ENCODE data around the gene FNDC5.

The FNDC5 gene

GRCh38 chr1:32825181-32825580 is 45.5 kb downstream of the FNDC5 start:
- ATAC-seq = no peak
- H3K9me3 Mint-ChIP-seq = no peaks in the 10 kb centered on the region
- no peak overlapping the region for H3K27ac Mint-ChIP-seq
- peaks cover 20% of the 10 kb centered on the region for H3K4me1 Mint-ChIP-seq
- no peak for DNase-seq
- no peak overlapping the region for H3K4me3 Mint-ChIP-seq
- H3K27me3 Mint-ChIP-seq = no peaks in the 10 kb centered on the region

DNA sequence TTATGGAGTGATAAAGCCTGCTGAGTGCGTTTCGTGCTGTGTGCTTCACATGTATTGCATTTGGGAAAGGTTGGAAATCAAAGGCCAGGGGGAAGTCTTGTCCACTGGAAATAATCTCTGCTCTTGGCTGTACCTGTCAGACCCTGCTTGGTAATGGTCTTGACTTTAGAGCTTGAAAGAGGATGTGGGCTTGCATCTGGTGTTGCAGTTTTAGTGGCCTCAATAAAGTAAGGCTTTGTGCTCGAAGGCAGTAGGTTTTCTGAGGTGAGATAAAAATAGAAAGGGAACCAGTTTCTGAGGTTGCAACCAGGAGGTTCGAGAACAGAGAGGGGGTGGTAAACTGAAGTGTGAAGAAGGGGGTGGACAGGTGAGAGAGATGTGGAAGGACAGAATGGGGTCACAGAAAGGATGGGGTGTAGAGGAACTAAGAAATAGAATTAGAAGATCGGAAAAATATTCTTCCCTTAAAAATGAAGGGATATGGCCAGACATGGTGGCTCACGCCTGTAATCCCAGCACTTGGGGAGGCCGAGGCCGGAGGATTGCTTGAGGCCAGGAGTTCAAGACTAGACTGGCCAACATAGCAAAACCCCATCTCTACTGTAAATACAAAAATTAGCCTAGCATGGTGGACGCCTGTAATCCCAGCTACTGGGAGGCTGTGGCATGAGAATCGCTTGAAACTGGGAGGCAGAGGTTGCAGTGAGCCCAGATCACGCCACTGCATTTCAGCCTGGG is 51.7 kb downstream of the FNDC5 start:
- H3K4me3 Mint-ChIP-seq = peak overlapping the region; percentile 96 to 99
- peak overlapping the region; percentile 15 to 73 for H3K27ac Mint-ChIP-seq
- no peaks in the 10 kb centered on the region for H3K27me3 Mint-ChIP-seq
- peaks cover 0 to 3% of the 10 kb centered on the region in 2 donors for H3K9me3 Mint-ChIP-seq
- DNase-seq = peak; percentile 32 to 34
- ATAC-seq = peak; percentile 31
- H3K4me1 Mint-ChIP-seq = peaks cover 40% of the 10 kb centered on the region

GRCh38 chr1:32817815-32818786 is 52.6 kb downstream of the FNDC5 start:
- peaks cover 0 to 4% of the 10 kb centered on the region in 2 donors for H3K9me3 Mint-ChIP-seq
- H3K4me1 Mint-ChIP-seq = peaks cover 49% of the 10 kb centered on the region
- peak overlapping the region; percentile 96 to 99 for H3K4me3 Mint-ChIP-seq
- DNase-seq (peak; percentile 43 to 44), ATAC-seq (peak; percentile 11)
- no peaks in the 10 kb centered on the region for H3K27me3 Mint-ChIP-seq
- peak overlapping the region; percentile 100 for H3K27ac Mint-ChIP-seq

- Mint-ChIP-seq H3K4me1 (peaks cover 57% of the 10 kb centered on the region), H3K9me3 (peaks cover 0 to 4% of the 10 kb centered on the region in 2 donors), H3K27me3 (no peaks in the 10 kb centered on the region), H3K4me3 (peak within 1 kb of the TSS; percentile 96 to 99), H3K27ac (peak within 1 kb of the TSS; percentile 100)
- ATAC-seq = peak; percentile 95
- peak; percentile 100 for DNase-seq
Observed at GRCh38 chr1:32817159-32817814, 53.4 kb downstream of the FNDC5 start, which contains the start of the genes S100PBP and YARS1. Gene S100PBP (plus strand): TSS chr1:32817653. CDS start chr1:32826100, 8,447 bp downstream. Gene YARS1 (minus strand): TSS chr1:32817358. CDS start chr1:32817244, 114 bp downstream.

GRCh38 chr1:32816676-32817158 is 54.0 kb downstream of the FNDC5 start:
- Mint-ChIP-seq H3K4me1 (peaks cover 60% of the 10 kb centered on the region), H3K4me3 (peak overlapping the region; percentile 96 to 99), H3K9me3 (peaks cover 0 to 4% of the 10 kb centered on the region in 2 donors), H3K27me3 (no peaks in the 10 kb centered on the region), H3K27ac (peak overlapping the region; percentile 100)
- peak; percentile 32 for ATAC-seq
- no peak for DNase-seq

- Mint-ChIP-seq H3K9me3 (peaks cover 0 to 4% of the 10 kb centered on the region in 2 donors), H3K27me3 (no peaks in the 10 kb centered on the region), H3K4me3 (peak overlapping the region; percentile 41 to 99), H3K27ac (peak overlapping the region; percentile 36 to 57), H3K4me1 (peaks cover 59% of the 10 kb centered on the region)
- ATAC-seq = no peak
- DNase-seq = no peak
Observed at GRCh38 chr1:32813941-32814739, 56.6 kb downstream of the FNDC5 start.
